ENCODE data around the gene EZH1.
"Not testable (repeated sequence)": the region's sequence is repeated elsewhere in the genome, so short reads cannot be mapped to it uniquely, and the experiment has no call there.

The EZH1 gene

GRCh38 chr17:42769964-42770363 is 25.1 kb upstream of the EZH1 start:
- not testable (repeated sequence) for DNase-seq

GRCh38 chr17:42768006-42768405 is 23.2 kb upstream of the EZH1 start:
- not testable (repeated sequence) for DNase-seq

- no peak for DNase-seq
Measured at GRCh38 chr17:42767512-42767911, 22.7 kb upstream of the EZH1 start.

DNA sequence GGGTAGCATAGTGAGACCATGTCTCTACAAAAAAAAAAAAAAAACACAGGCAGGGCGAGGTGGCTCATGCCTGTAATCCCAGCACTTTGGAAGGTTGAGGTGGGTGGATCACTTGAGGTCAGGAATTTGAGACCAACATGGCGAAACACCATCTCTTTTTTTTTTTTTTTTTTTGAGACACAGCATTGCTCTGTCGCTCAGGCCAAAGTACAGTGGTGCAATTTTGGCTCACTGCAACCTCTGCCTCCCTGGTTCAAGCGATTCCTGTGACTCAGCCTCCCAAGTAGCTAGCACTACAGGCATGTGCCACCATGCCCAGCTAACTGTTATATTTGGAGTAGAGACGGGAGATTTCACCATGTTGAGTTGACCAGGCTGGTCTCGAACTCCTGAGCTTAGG is 21.3 kb upstream of the EZH1 start:
- DNase-seq = no peak

- no peak for DNase-seq
Measured at GRCh38 chr17:42761638-42762037, 16.8 kb upstream of the EZH1 start.

GRCh38 chr17:42760652-42761581 is 16.1 kb upstream of the EZH1 start, which contains the start of gene RAMP2:
Gene RAMP2, plus strand, starts transcription at chr17:42761227. Its CDS starts 35 bp downstream, at chr17:42761262.
- peak; percentile 47 for DNase-seq

DNA sequence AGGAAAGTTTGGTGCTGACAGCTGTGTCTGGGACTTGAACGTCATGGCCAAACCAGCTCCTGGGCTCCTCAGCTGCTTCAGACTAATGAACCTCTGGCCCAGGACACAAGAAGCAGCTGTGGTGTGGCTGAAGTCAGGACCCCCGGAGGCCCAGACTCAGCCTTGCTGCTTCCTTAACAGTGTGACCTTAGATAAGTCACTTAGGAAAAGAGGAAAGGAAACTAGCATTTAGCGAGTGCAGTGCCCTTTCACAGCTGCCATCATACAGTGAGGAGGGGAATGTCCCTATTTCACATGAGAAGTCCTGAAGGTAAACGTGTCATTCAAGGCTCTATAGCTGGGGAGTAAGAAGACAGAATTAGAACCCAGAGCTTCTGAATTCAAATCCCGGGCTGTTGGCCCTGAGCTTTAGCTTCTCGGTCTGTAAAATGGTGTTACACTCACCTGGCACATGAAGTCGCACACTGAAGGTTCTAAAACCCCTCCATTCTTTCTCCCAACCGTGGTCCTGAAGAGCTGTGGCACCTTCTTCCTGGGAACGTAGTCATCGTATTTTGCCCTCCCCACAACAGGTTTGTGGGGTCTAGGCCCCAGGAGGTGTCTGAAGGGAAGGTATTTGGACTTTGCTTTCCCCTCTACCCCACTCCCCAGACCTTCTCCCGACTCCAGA is 15.3 kb upstream of the EZH1 start:
- DNase-seq = no peak

DNA sequence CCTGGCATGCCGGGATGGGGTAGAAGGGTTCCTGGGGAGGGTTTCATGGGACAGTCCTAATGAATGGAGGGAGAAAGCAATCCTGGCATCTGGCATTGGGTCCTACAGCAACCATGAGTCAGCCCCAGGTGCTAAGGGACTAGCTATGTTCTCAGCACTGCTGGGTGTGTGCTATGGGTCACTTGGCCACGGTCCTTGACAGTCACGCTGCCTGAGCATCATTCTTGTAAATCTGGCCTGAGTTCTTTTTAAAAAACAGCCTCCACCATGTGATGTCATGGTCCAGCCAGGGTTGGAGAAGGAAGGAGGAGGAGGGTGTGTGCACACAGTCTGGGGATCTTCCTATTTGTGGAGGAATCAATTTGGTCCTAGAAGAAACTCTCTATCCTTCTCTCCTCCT is 9.9 kb upstream of the EZH1 start:
- DNase-seq = no peak

DNA sequence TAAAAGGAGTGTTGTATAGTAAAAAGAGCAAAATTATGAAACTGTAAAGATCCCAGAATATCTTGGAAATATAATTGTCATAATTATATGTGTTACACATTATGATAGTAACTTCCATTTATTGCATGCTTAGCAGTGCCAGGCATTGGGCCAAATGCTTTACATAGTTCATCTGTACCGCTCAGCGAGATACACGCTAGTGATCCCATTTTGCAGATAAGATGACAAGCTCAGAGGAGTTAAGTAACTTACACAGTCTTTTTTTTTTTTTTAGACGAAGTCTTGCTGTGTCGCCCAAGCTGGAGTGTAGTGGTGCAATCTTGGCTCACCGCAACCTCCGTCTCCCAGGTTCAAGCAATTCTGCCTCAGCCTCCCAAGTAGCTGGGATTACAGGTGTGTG is 6.8 kb upstream of the EZH1 start:
- DNase-seq = peak; percentile 51

GRCh38 chr17:42750739-42751344 is 6.0 kb upstream of the EZH1 start:
- peak; percentile 38 for DNase-seq

DNA sequence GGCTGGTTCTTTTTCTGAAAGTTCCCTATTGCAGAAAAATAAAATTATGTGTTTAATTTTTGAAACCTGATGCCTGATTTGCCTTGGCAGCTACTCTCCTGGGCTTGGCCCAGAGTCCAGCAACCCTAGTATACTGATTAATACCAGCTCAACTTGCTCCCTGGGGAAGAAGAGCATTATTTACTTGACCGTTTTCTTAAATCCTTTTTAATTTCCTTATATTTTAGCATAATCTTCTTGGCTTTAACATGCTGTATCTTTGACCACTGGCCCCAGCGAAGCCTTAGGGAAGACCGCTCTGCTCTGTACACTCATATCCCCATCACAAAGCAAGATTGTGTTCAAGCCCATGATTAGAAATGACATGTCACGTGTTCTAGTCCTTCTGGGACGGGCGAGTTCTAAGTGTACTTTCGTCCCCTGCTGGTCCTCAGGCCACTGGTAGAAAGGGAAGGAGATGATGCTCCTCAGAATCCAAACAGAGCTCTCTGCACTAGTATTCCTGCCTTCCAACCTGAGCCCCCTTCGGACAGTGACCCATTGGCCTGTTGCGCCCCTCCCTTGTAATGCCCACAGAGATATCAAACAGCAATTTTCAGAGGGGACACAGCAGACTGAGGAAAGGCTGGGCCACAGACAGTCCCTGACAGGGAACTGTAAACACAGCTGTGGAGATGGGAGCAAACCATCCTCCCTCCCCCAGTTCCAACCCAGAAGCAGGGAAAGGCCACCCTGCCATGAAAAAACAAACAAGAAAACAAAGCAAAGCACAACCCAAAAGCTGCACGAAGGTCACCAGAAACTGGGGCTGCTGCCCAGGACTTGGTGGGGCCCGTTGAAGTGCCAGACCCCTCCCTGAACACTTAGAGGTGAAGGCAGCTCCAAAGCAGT is 4.3 kb upstream of the EZH1 start:
- no peak for DNase-seq

- DNase-seq = no peak
Measured at GRCh38 chr17:42748202-42748907, 3.5 kb upstream of the EZH1 start.

DNA sequence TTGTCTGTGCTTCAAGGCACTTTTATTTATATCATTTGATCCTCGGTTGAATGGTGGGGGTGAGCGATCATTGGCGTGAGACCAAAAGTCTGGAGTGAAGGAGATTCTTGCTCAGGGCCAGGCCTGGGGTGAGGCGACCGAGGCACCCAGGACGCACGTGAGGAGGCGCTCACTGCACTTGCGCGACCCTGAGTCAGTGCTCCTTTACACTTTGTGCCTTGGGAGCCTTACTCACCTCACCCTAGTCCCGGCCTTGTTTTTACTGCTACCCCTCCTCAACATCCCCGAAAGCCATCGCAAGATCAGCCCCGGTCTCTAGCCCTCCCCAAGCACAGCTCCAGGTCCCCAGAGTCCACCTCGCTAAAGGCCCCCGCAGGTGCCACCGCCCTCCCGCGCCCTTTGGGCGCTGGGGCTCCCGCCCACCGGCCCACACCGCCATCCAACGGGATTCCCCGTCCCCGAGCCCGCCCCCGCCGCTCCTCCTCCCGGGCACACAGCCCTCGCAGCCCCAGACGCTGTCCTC is 496 bp downstream of the EZH1 start:
- peak; percentile 76 for DNase-seq

DNA sequence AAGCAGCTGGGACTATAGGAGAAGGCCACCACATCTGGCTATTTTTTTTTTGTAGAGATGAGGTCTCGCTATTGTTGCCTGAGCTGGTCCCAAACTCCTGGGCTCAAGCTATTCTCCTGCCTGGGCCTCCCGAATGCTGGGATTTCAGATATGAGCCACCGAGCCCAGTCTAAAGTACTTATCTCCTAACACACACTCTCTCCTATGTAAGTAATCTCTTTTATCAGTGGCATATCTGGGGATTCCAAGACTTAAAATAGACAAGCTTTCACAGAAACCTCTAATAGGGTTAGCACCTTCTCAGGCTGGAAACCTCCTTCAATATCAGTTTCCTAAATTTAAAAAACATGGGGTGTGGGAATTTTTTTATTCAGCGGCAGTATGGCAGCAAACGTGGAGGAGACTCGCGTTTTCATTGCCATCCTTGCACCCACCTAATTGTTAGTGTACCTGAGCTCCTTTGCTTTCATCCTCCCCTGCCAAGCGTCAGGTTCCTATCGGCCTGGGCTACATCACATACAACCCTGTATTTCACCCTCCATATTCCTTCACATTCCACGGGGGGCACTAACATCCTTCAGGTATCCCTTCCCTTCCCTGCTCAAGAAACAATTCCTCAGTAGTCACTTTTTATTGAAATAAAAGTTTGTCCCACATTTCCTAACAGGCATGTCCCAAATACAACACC is 1.1 kb downstream of the EZH1 start:
- DNase-seq = peak; percentile 65

DNA sequence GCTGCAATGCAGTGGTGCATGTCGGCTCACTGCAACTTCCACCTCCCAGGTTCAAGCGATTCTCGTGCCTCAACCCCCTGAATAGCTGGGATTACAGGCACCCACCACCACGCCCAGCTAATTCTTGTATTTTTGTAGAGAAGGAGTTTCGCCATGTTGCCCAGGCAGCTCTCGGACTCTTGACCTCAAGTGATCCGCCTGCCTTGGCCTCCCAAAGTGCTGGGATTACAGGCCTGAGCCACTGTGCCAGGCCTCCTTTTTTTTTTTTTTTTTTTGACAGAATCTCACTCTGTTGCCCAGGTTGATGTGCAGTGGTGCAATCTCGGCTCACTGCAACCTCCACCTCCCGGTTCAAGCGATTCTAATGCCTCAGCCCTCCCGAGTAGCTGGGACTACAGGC is 1.9 kb downstream of the EZH1 start:
- DNase-seq = not testable (repeated sequence)

DNA sequence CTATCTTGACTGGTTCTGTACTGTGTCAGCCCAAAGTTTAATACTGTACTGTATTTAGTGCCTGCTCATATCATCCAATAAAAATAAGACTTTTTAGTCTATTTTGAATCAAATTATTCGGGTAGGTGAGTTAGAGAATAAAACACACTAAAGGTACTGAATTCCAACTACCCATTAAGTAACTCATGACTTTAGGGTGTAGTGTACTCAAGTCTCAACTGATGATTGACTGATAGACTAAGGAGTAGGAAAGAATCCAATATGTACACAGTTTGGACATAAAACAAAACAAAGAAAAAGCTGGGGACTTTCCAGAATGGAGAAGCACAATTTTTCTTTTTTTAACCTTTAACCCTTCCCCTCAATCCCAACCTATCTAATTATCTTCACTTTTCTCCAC is 4.1 kb downstream of the EZH1 start:
- DNase-seq = no peak

DNA sequence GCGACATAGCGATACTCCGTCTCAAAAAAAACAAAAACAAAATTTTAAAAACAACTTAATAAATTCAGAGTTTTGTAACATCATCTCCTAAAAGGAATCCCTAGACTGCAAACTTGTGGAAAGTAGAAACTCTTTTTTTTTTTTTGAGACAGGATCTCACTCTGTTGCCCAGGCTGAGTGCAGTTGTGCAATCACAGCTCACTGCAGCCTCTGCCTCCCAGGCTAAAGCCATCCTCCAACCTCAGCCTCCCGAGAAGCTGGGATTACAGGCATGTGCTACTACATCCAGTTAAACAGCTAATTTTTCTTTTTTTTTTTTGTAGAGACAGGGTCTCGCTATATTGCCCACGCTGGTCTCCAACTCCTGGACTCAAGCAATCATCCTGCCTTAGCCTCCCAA is 19.7 kb downstream of the EZH1 start:
- no peak for DNase-seq

- DNase-seq = no peak
Measured at GRCh38 chr17:42723636-42724035, 21.2 kb downstream of the EZH1 start.

GRCh38 chr17:42720996-42721583 is 23.8 kb downstream of the EZH1 start:
- peak; percentile 92 for DNase-seq

DNA sequence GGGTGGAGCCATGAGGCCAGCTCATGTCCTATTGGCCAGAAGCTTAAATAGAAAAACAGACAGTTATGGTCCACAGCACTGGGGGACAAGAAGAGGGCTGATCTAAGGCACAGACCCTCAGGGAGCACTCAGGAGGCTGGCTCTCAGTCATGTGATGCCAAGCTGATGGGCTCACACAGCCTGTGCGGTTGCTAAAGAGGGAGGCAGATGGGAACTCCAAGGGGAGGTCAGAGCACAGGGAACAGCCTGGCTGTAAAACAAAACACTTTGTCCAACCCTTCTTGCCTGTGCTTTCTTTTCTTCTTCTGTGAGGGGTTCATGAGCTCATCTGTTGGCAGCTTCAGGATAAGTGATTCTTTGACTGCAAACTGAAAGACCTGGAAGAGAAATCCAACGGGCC is 35.3 kb downstream of the EZH1 start:
- DNase-seq = no peak

GRCh38 chr17:42708588-42708987 is 36.3 kb downstream of the EZH1 start:
- no peak for DNase-seq

All from hematopoietic multipotent progenitor cell treated with erythropoietin and hydrocortisone succinate and interleukin-3 and kit ligand, for 6 days (in vitro differentiated cells).